ENCODE measurements around the gene COL6A1.

The COL6A1 gene

GRCh38 chr21:45988366-45989347 lies 7.1 kb downstream of the COL6A1 start:
- Histone ChIP-seq H3K27ac (ENCODE audit: low read depth, low read length) (no peak overlapping the region), H3K4me1 (ENCODE audit: control insufficient read depth, low read length) (no peaks in the 10 kb centered on the region), H4K20me1 (ENCODE audit: control insufficient read depth, insufficient read depth, low read depth, low read length) (no peaks in the 10 kb centered on the region), H3K79me2 (ENCODE audit: control insufficient read depth, low read length) (no peaks in the 10 kb centered on the region), H3K27me3 (ENCODE audit: control insufficient read depth, low read length) (no peaks in the 10 kb centered on the region), H3F3A (ENCODE audit: control insufficient read depth, insufficient read depth) (no peaks in the 10 kb centered on the region), H3K9me2 (replicated peaks; ENCODE audit: control insufficient read depth, low read length) (no peaks in the 10 kb centered on the region), H3K36me3 (ENCODE audit: control insufficient read depth, low read length) (no peaks in the 10 kb centered on the region), H3K4me3 (ENCODE audit: low read length) (no peak overlapping the region), H3K4me2 (ENCODE audit: low read length) (no peak overlapping the region), H3K9me3 (ENCODE audit: control insufficient read depth, insufficient read depth, low read length) (peaks cover 31% of the 10 kb centered on the region; the same call in 1 of the 2 replicates)
- no peak for TF ChIP-seq CTCF (IDR thresholded peaks at IDR 0.05; ENCODE audit: low read depth, low read length, poor library complexity, severe bottlenecking)
- no peak for TF ChIP-seq EZH2phosphoT487 (IDR thresholded peaks at IDR 0.05; ENCODE audit: borderline replicate concordance, low read length)

GRCh38 chr21:45989355-45990048 lies 7.9 kb downstream of the COL6A1 start:
- Histone ChIP-seq H3K4me2 (ENCODE audit: low read length) (no peak overlapping the region), H3K4me3 (ENCODE audit: low read length) (no peak overlapping the region), H3K79me2 (ENCODE audit: control insufficient read depth, low read length) (no peaks in the 10 kb centered on the region), H3K27ac (ENCODE audit: low read depth, low read length) (no peak overlapping the region), H4K20me1 (ENCODE audit: control insufficient read depth, insufficient read depth, low read depth, low read length) (no peaks in the 10 kb centered on the region), H3K27me3 (ENCODE audit: control insufficient read depth, low read length) (no peaks in the 10 kb centered on the region), H3K9me2 (replicated peaks; ENCODE audit: control insufficient read depth, low read length) (no peaks in the 10 kb centered on the region), H3K36me3 (ENCODE audit: control insufficient read depth, low read length) (no peaks in the 10 kb centered on the region), H3F3A (ENCODE audit: control insufficient read depth, insufficient read depth) (no peaks in the 10 kb centered on the region), H3K4me1 (ENCODE audit: control insufficient read depth, low read length) (no peaks in the 10 kb centered on the region), H3K9me3 (ENCODE audit: control insufficient read depth, insufficient read depth, low read length) (peaks cover 25% of the 10 kb centered on the region; the same call in 1 of the 2 replicates)
- no peak for TF ChIP-seq EZH2phosphoT487 (IDR thresholded peaks at IDR 0.05; ENCODE audit: borderline replicate concordance, low read length)
- no peak for TF ChIP-seq CTCF (IDR thresholded peaks at IDR 0.05; ENCODE audit: low read depth, low read length, poor library complexity, severe bottlenecking)

DNA sequence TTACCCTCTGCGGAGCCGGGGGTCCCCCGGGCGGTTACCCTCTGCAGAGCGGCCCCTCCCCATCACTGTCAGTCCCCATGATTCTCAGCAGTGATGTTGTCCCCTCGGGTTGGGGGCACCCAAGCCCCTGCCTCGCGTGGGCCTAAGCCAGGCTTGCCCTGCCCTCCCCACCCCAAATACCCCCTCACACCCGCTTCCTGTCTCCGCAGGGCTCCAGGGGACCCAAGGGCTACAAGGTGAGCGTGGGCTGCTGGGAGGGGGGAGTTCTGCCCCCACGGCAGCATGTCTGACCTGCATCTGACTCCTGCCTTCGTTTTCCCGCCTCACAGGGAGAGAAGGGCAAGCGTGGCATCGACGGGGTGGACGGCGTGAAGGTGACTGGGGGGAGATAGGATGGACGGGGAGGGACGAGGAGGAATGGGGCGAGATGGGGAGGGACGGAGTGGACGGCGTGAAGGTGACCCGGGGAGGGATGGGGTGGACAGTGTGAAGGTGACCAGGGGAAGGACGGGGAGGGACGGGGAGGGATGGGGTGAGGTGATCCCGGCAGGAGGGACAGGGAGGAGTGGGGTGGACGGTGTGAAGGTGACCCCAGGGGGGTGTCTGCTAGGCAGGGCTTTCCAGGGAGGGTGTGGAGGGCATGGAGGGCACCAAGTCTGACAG lies 8.6 kb downstream of the COL6A1 start:
- Histone ChIP-seq H4K20me1 (ENCODE audit: control insufficient read depth, insufficient read depth, low read depth, low read length) (no peaks in the 10 kb centered on the region), H3K4me2 (ENCODE audit: low read length) (no peak overlapping the region), H3K79me2 (ENCODE audit: control insufficient read depth, low read length) (no peaks in the 10 kb centered on the region), H3K36me3 (ENCODE audit: control insufficient read depth, low read length) (no peaks in the 10 kb centered on the region), H3K4me1 (ENCODE audit: control insufficient read depth, low read length) (no peaks in the 10 kb centered on the region), H3K9me3 (ENCODE audit: control insufficient read depth, insufficient read depth, low read length) (peaks cover 25% of the 10 kb centered on the region; the same call in 1 of the 2 replicates), H3K27me3 (ENCODE audit: control insufficient read depth, low read length) (no peaks in the 10 kb centered on the region), H3K27ac (ENCODE audit: low read depth, low read length) (no peak overlapping the region), H3K4me3 (ENCODE audit: low read length) (no peak overlapping the region), H3F3A (ENCODE audit: control insufficient read depth, insufficient read depth) (no peaks in the 10 kb centered on the region), H3K9me2 (replicated peaks; ENCODE audit: control insufficient read depth, low read length) (no peaks in the 10 kb centered on the region)
- TF ChIP-seq CTCF (IDR thresholded peaks at IDR 0.05; ENCODE audit: low read depth, low read length, poor library complexity, severe bottlenecking), result no peak
- no peak for TF ChIP-seq EZH2phosphoT487 (IDR thresholded peaks at IDR 0.05; ENCODE audit: borderline replicate concordance, low read length)

All from DOHH2 (cell line).